WTC11 (cell line): ENCODE measurements around the gene PIGU. TPM values are rescaled to one million over a fixed set of nuclear protein-coding genes. Genes with fewer than 3 reads are reported as not detected.

Experiments
- ATAC-seq: fragments of 200-7000 bp; cut with Tn5 transposase; 2 replicates; pipeline ENCODE4 v1.10.0; 2021; ENCODE audit warnings: mild to moderate bottlenecking, moderate library complexity
- CTCF ChIA-PET: fragments of 300-600 bp; sonication (Branson Sonifier 250); formaldehyde crosslinking; loops from one replicate; lab custom pipeline; 2021; ENCODE audit warnings: antibody characterized with exemption; lab: Charles Lee
- POLR2A ChIA-PET: fragments of 350-600 bp; sonication (Branson Sonifier 250); formaldehyde crosslinking; loops from one replicate; lab custom pipeline; 2021; ENCODE audit warnings: antibody characterized with exemption; lab: Charles Lee
- DNase-seq: peaks from one replicate; pipeline ENCODE4 v3.0.0; 2021; ENCODE audit warnings: low spot score
- H3K27ac Mint-ChIP-seq: 2 replicates; pipeline ENCODE4 v1.8.0; 2021; ENCODE audit warnings: mixed read lengths
- H3K27me3 Mint-ChIP-seq: 2 replicates; pipeline ENCODE4 v1.8.0; 2021; ENCODE audit warnings: low read depth, mild to moderate bottlenecking, moderate library complexity, mixed read lengths
- H3K36me3 Mint-ChIP-seq: 2 replicates; pipeline ENCODE4 v1.8.0; 2021; ENCODE audit warnings: mixed read lengths
- H3K4me1 Mint-ChIP-seq: 2 replicates; pipeline ENCODE4 v1.8.0; 2022; ENCODE audit warnings: mixed read lengths
- H3K4me3 Mint-ChIP-seq: 2 replicates; pipeline ENCODE4 v1.8.0; 2021; ENCODE audit warnings: mild to moderate bottlenecking, moderate library complexity, mixed read lengths
- H3K9me3 Mint-ChIP-seq: 2 replicates; pipeline ENCODE4 v1.8.0; 2021; ENCODE audit warnings: mixed read lengths
- ATF1 ChIP-seq: sonication (generic); formaldehyde crosslinking; IDR thresholded peaks from 2 replicates; pipeline ENCODE4 v1.8.1; 2023; ENCODE audit warnings: mild to moderate bottlenecking, moderate library complexity, missing genetic modification reagents
- ATF2 ChIP-seq: sonication (generic); formaldehyde crosslinking; IDR thresholded peaks from 2 replicates; pipeline ENCODE4 v1.8.1; 2022; ENCODE audit warnings: low read depth, missing genetic modification reagents, borderline replicate concordance
- CREM ChIP-seq: sonication (generic); formaldehyde crosslinking; IDR thresholded peaks from 2 replicates; pipeline ENCODE4 v1.8.1; 2022; ENCODE audit warnings: mild to moderate bottlenecking, missing genetic modification reagents, moderate library complexity
- E2F5 ChIP-seq: sonication (generic); formaldehyde crosslinking; IDR thresholded peaks from 2 replicates; pipeline ENCODE4 v1.8.1; 2022; ENCODE audit warnings: mild to moderate bottlenecking, moderate library complexity, missing genetic modification reagents
- ESRRA ChIP-seq: sonication (generic); formaldehyde crosslinking; IDR thresholded peaks from 2 replicates; pipeline ENCODE4 v1.8.1; 2022; ENCODE audit warnings: mild to moderate bottlenecking, missing genetic modification reagents, borderline replicate concordance
- GABPB1 ChIP-seq: sonication (generic); formaldehyde crosslinking; IDR thresholded peaks from 2 replicates; pipeline ENCODE4 v1.8.1; 2023; ENCODE audit warnings: mild to moderate bottlenecking, missing genetic modification reagents
- IRF1 ChIP-seq: sonication (generic); formaldehyde crosslinking; IDR thresholded peaks from 2 replicates; pipeline ENCODE4 v1.8.0; 2023; ENCODE audit warnings: missing genetic modification reagents
- NFE2L1 ChIP-seq: sonication (generic); formaldehyde crosslinking; IDR thresholded peaks from 2 replicates; pipeline ENCODE4 v1.8.1; 2023; ENCODE audit warnings: missing genetic modification reagents
- RELA ChIP-seq: sonication (generic); formaldehyde crosslinking; IDR thresholded peaks from 2 replicates; pipeline ENCODE4 v1.8.1; 2022; ENCODE audit warnings: missing genetic modification reagents, mild to moderate bottlenecking, borderline replicate concordance
- SMAD3 ChIP-seq: sonication (generic); formaldehyde crosslinking; IDR thresholded peaks from 2 replicates; pipeline ENCODE4 v1.8.0; 2022; ENCODE audit warnings: missing genetic modification reagents, mild to moderate bottlenecking, borderline replicate concordance
- USF2 ChIP-seq: sonication (generic); formaldehyde crosslinking; IDR thresholded peaks from 2 replicates; pipeline ENCODE4 v1.8.1; 2023; ENCODE audit warnings: mild to moderate bottlenecking, missing genetic modification reagents, moderate library complexity
- ZBTB43 ChIP-seq: sonication (generic); formaldehyde crosslinking; IDR thresholded peaks from 2 replicates; pipeline ENCODE4 v1.8.1; 2023; ENCODE audit warnings: mild to moderate bottlenecking, missing genetic modification reagents
- ZMAT4 ChIP-seq: fragments of 250-450 bp; sonication (Bioruptor Pico); IDR thresholded peaks from 2 replicates; pipeline ENCODE4 v1.9.0; 2021; ENCODE audit warnings: mild to moderate bottlenecking
- ZNF121 ChIP-seq: sonication (generic); formaldehyde crosslinking; IDR thresholded peaks from 2 replicates; pipeline ENCODE4 v1.8.0; 2023; ENCODE audit warnings: missing genetic modification reagents
- ZNF281 ChIP-seq: sonication (generic); formaldehyde crosslinking; IDR thresholded peaks from 2 replicates; pipeline ENCODE4 v1.8.0; 2023; ENCODE audit warnings: mild to moderate bottlenecking, missing genetic modification reagents
- total RNA-seq: library from RNA; stranded (reverse); gene quantifications from 3 replicates; pipeline ENCODE4 v1.2.3, GENCODE V29; 2021

PIGU gene
- total RNA-seq, 1 experiment from 2014 or later: 24.8 TPM

- TF ChIP-seq ZNF281 (CRISPR knock-in tag) (no peak), RELA (CRISPR knock-in tag) (no peak), E2F5 (CRISPR knock-in tag) (no peak)
These were observed 112.1 kb downstream of the PIGU start (continued) for GRCh38 chr20:34564833-34565232.

GRCh38 chr20:34562641-34563040 lies 114.3 kb downstream of the PIGU start:
- Mint-ChIP-seq H3K27ac (peak overlapping the region; percentile 93), H3K27me3 (peaks cover 4% of the 10 kb centered on the region; the same call in 1 of the 2 replicates), H3K9me3 (no peaks in the 10 kb centered on the region), H3K36me3 (no peaks in the 10 kb centered on the region; the same call in 1 of the 2 replicates), H3K4me1 (peaks cover 7% of the 10 kb centered on the region), H3K4me3 (no peak overlapping the region)
- ATAC-seq: peak; percentile 30
- CTCF ChIA-PET: interaction anchor here (1.0 to 2.6 kb wide), 16 partner anchors 8 to 371 kb away, joined by 3 to 50 read pairs (median 5); partner anchors contain the start of genes ITCH, PIGU and TP53INP2
- POLR2A ChIA-PET: interaction anchor here (1.5 kb wide), 1 partner anchor 149 kb away, joined by 3 read pairs; no protein-coding TSS in a partner anchor
- peak; percentile 53 for DNase-seq
- TF ChIP-seq ATF1 (CRISPR knock-in tag) (no peak), ZMAT4 (CRISPR knock-in tag) (no peak), ESRRA (CRISPR knock-in tag) (no peak), GABPB1 (CRISPR knock-in tag) (no peak)

- POLR2A ChIA-PET: interaction anchor here (1.5 kb wide), 1 partner anchor 150 kb away, joined by 3 read pairs; no protein-coding TSS in a partner anchor
- no peak for DNase-seq
These were observed 115.2 kb downstream of the PIGU start for GRCh38 chr20:34561661-34562060.

GRCh38 chr20:34560614-34561013 lies 116.3 kb downstream of the PIGU start:
- H3K4me3 Mint-ChIP-seq: no peak overlapping the region
- peaks cover 4% of the 10 kb centered on the region for H3K4me1 Mint-ChIP-seq
- POLR2A ChIA-PET: no interaction called here
- no peak overlapping the region for H3K27ac Mint-ChIP-seq
- peaks cover 7% of the 10 kb centered on the region for H3K27me3 Mint-ChIP-seq
- ATAC-seq: no peak
- no peaks in the 10 kb centered on the region; the same call in 1 of the 2 replicates for H3K36me3 Mint-ChIP-seq
- DNase-seq: no peak
- CTCF ChIA-PET: interaction anchor here (1.6 kb wide), 1 partner anchor 148 kb away, joined by 5 read pairs; no protein-coding TSS in a partner anchor
- no peaks in the 10 kb centered on the region for H3K9me3 Mint-ChIP-seq
- no peak for TF ChIP-seq GABPB1 (CRISPR knock-in tag)
- TF ChIP-seq CREM (CRISPR knock-in tag): no peak
- TF ChIP-seq IRF1 (CRISPR knock-in tag): no peak
- no peak for TF ChIP-seq USF2 (CRISPR knock-in tag)
- no peak for TF ChIP-seq ATF2 (CRISPR knock-in tag)
- TF ChIP-seq E2F5 (CRISPR knock-in tag): no peak
- TF ChIP-seq SMAD3 (CRISPR knock-in tag): no peak
- TF ChIP-seq ZNF121 (CRISPR knock-in tag): no peak

More at GRCh38 chr20:34561661-34562060, 115.2 kb downstream of the PIGU start:
- H3K27ac Mint-ChIP-seq: no peak overlapping the region
- CTCF ChIA-PET: interaction anchor here (1.4 to 2.6 kb wide), 7 partner anchors 9 to 249 kb away, joined by 4 to 50 read pairs (median 8); partner anchors contain the start of genes ITCH and TP53INP2
- no peak for TF ChIP-seq ZBTB43 (CRISPR knock-in tag)
- TF ChIP-seq NFE2L1 (CRISPR knock-in tag): no peak
- H3K9me3 Mint-ChIP-seq: no peaks in the 10 kb centered on the region
- peaks cover 4% of the 10 kb centered on the region for H3K4me1 Mint-ChIP-seq
- no peak for ATAC-seq
- no peaks in the 10 kb centered on the region; the same call in 1 of the 2 replicates for H3K36me3 Mint-ChIP-seq
- H3K27me3 Mint-ChIP-seq: peaks cover 7% of the 10 kb centered on the region; the same call in 1 of the 2 replicates
- H3K4me3 Mint-ChIP-seq: no peak overlapping the region
